OCI-M2 (cell line): ENCODE results near the gene MUC5AC.
"Not testable (repeated sequence)": the region's sequence is repeated elsewhere in the genome, so short reads cannot be mapped to it uniquely, and the experiment has no call there.

Source experiments
- DNase-seq: peaks from one replicate; lab custom pipeline; 2025; ENCODE audit not compliant: unreplicated experiment; lab: John Stamatoyannopoulos, UW

MUC5AC gene

GRCh38 chr11:1162491-1163311, 4.9 kb downstream of the MUC5AC start:
- DNase-seq, result no peak

GRCh38 chr11:1163321-1163910, 5.7 kb downstream of the MUC5AC start:
- no peak for DNase-seq

DNA sequence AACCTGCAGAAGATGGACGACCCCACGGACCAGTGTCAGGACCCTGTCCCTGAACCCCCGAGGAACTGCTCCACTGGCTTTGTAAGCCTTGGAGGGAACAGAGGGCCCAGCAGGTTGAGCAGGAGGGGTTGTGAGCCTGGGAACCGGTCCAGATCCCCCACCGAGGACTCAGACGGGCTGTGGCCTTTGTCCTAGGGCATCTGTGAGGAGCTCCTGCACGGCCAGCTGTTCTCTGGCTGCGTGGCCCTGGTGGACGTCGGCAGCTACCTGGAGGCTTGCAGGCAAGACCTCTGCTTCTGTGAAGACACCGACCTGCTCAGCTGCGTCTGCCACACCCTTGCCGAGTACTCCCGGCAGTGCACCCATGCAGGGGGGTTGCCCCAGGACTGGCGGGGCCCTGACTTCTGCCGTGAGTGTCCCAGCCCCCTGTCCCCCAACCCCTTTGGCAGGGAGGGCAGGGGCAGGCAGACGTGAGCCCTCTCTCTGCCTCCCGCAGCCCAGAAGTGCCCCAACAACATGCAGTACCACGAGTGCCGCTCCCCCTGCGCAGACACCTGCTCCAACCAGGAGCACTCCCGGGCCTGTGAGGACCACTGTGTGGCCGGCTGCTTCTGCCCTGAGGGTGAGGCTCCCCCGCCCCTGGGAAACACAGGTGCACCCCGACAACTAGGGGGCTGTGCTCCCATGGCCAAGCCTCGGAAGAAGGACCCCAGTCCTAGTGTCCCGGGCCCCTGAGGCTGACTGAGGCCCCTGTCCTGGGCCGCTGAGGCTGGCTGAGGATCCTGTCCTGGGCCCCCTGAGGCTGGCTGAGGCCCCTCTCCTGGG, 6.4 kb downstream of the MUC5AC start:
- no peak for DNase-seq

- not testable (repeated sequence) for DNase-seq
Measured at GRCh38 chr11:1164779-1165255, 7.1 kb downstream of the MUC5AC start.

- DNase-seq, result no peak
Measured at GRCh38 chr11:1165256-1166041, 7.7 kb downstream of the MUC5AC start.

DNA sequence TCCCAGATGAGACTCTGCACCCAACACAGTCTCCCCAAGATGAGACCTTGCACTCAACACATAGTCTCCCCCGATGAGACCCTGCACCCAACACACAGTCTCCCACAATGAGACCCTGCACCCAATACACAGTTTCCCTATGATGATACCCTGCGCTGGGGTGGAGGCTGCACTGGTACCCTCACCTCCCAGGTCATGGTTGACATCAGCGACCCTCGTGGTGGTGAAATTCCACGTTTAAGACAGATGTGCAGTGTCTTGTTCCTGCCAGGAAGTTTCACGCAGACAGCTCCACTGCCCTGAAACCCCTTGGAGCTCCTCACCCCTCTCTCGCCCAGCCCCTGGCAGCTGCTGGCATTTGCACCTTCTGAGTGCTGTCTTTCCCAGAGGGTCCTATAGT, 9.5 kb downstream of the MUC5AC start:
- DNase-seq, result no peak

DNA sequence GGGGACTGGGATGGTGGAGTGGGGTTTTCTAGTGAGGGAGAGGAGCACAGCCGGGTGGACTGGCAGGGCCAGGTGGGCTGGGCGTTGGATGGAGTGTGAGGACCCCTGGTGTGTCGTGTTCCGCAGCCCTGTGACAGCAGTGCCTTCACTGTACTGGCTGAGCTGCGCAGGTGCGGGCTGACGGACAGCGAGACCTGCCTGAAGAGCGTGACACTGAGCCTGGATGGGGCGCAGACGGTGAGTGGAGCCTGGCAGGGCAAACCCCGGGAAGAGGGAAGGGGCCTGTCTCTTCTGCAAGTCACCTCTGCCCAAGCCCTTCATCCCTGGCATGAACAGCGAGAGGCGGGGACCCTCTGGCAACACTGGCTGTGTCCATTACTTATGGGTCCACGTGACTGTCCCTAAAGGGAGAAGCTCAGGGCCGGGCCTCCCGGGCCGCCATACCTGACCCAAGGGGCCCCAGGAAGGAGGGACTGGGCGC, 10.0 kb downstream of the MUC5AC start:
- no peak for DNase-seq

GRCh38 chr11:1168256-1168655, 10.5 kb downstream of the MUC5AC start:
- no peak for DNase-seq

GRCh38 chr11:1168721-1169161, 11.0 kb downstream of the MUC5AC start:
- no peak for DNase-seq

GRCh38 chr11:1171223-1171984, 13.7 kb downstream of the MUC5AC start:
- DNase-seq, result no peak

- no peak for DNase-seq
Measured at GRCh38 chr11:1171985-1172728, 14.4 kb downstream of the MUC5AC start.

DNA sequence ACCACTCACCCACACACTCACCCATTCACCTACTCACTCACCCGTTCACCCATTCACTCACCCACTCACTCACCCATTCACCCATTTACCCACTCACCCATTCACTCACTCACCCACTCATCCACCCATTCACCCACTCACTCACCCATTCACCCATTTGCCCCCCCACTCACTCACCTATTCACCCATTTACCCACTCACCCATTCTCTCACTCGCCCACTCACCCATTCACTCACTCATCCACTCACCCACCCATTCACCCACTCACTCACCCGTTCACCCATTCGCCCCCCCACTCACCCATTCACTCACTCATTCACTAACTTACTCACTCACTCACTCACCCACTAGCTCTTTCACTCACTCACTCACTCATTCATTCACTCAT, 15.0 kb downstream of the MUC5AC start:
- DNase-seq, result no peak

- not testable (repeated sequence) for DNase-seq
Measured at GRCh38 chr11:1173396-1173795, 15.6 kb downstream of the MUC5AC start.

GRCh38 chr11:1174441-1175370, 17.0 kb downstream of the MUC5AC start:
- DNase-seq, result no peak

- no peak for DNase-seq
Measured at GRCh38 chr11:1175461-1176223, 17.9 kb downstream of the MUC5AC start.

DNA sequence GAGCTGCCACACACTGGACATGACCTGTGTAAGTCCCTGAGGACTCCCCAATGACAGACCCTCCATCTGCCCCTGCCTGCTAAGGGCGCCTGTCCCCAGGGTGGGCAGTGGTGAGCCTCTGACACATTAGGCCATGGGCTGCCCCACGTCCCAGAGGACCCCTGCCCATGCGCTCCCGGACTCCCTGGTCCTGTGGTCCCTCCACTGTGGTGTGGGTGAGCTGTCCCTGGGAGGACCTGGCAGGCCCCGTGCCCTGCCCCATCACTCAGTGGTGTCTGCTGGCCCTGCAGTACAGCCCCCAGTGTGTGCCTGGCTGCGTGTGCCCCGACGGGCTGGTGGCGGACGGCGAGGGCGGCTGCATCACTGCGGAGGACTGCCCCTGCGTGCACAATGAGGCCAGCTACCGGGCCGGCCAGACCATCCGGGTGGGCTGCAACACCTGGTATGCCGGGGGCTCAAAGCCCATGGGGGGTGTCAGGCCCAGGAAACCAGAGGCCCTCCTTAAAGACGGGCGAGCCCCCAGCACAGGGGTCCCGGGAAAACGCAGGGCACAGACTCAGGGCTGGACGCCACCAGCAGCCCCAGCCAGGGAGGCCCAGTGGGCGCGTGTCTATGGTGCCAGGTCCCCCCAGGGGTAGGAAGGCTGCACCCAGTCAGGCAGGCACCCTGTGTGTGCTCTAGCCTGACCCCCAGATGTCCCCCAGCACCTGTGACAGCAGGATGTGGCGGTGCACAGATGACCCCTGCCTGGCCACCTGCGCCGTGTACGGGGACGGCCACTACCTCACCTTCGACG, 18.7 kb downstream of the MUC5AC start:
- DNase-seq, result no peak
